Activated CD4-positive, alpha-beta memory T cell treated with anti-CD3 and anti-CD28 coated beads, Interleukin-2, amount 10 ng/mL, durations not matched to agents 7 days and 5 days (primary cell): ENCODE measurements around the gene PSMB3. TPM values are rescaled to one million over a fixed set of nuclear protein-coding genes. Genes with fewer than 3 reads are reported as not detected.

Source experiments
- CTCF ChIA-PET: fragments of 350-600 bp; sonication (Branson Sonifier 250); formaldehyde crosslinking; loops from one replicate; lab custom pipeline; 2021; ENCODE audit warnings: antibody characterized with exemption, inconsistent platforms; lab: Charles Lee
- POLR2A ChIA-PET: fragments of 350-600 bp; sonication (Branson Sonifier 250); formaldehyde crosslinking; loops from one replicate; lab custom pipeline; 2021; ENCODE audit warnings: antibody characterized with exemption; lab: Charles Lee
- DNase-seq: peaks from one replicate; pipeline ENCODE4 v3.0.0-alpha.2; 2020
- H3K27ac Mint-ChIP-seq: one replicate; pipeline ENCODE4 v1.8.0; 2021; ENCODE audit warnings: mild to moderate bottlenecking, mixed read lengths
- H3K27me3 Mint-ChIP-seq: one replicate; pipeline ENCODE4 v1.8.0; 2021; ENCODE audit warnings: mixed read lengths
- H3K36me3 Mint-ChIP-seq: one replicate; pipeline ENCODE4 v1.8.0; 2021; ENCODE audit warnings: low read depth, mixed read lengths
- H3K4me1 Mint-ChIP-seq: one replicate; pipeline ENCODE4 v1.8.0; 2021; ENCODE audit warnings: mixed read lengths
- H3K4me3 Mint-ChIP-seq: one replicate; pipeline ENCODE4 v1.8.0; 2021; ENCODE audit warnings: mild to moderate bottlenecking, mixed read lengths
- H3K9me3 Mint-ChIP-seq: one replicate; pipeline ENCODE4 v1.8.0; 2021; ENCODE audit warnings: mixed read lengths
- total RNA-seq, 2 experiments: library from RNA; stranded (reverse); gene quantifications; one replicate each; pipeline ENCODE4 v1.2.3, GENCODE V29; 2021

Gene PSMB3
- 100 to 1,000 TPM; 241 to 242 TPM for total RNA-seq

GRCh38 chr17:38752308-38753070 lies at the start of gene PSMB3:
Gene PSMB3 (plus strand): TSS chr17:38752741. CDS start chr17:38752827, 86 bp downstream.
- Mint-ChIP-seq H3K4me1 (peaks cover 47% of the 10 kb centered on the region), H3K4me3 (peak within 1 kb of the TSS; percentile 97), H3K36me3 (peaks cover 26% of the 10 kb centered on the region), H3K27me3 (peaks cover 28% of the 10 kb centered on the region), H3K27ac (peak within 1 kb of the TSS; percentile 94), H3K9me3 (no peaks in the 10 kb centered on the region)
- POLR2A ChIA-PET = interaction anchor here (0.7 to 1.6 kb wide), 18 partner anchors 9 to 402 kb away, joined by 3 to 14 read pairs (median 5); partner anchors contain the start of genes CWC25, LASP1, MLLT6 and RPL23
- CTCF ChIA-PET = interaction anchor here (0.6 to 2.4 kb wide), 9 partner anchors 17 to 401 kb away, joined by 3 to 15 read pairs (median 3); no protein-coding TSS in a partner anchor
- DNase-seq = peak; percentile 97

DNA sequence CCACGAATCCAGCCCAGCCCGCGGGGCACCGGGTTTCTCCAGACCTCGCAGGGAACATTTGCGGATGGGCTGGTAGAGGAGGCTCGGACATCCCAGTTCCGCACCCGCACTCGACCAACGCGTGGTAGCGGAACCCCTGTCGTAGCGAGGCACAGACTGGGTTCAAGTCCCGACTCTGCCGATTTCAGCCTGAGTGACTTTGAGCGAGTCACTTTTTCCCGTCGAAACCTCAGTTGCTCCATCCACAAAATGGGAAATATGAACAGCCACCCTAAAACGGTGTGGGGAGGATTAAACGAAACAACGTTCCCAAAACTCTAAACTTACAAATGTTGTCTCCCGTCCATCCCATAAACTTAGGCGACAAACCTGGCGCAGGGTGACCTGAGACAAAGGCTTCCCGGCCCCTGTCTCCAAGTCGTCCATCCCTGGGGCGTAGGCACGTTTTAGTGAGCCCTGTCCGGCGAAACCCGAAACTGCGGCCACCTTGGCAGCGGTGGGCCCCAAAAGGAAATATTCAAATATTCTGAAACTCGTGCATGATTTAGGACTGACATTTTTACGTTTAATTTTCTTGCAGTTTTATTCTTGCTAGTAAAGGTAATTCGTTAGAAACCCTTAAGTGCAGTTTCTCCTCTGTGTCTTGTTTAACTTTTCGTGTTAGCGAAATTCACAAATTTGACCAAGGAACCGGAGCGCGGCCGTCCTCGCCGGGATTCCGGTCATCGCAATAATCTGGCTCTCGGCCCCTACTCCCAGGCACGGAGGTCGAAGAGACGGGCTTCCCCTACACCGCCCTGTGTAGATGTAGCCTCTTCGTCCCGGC lies 49.4 kb upstream of the PSMB3 start:
- Mint-ChIP-seq H3K27ac (peak overlapping the region; percentile 99), H3K9me3 (no peaks in the 10 kb centered on the region), H3K36me3 (peaks cover 34% of the 10 kb centered on the region), H3K4me3 (peak overlapping the region; percentile 87), H3K27me3 (no peaks in the 10 kb centered on the region), H3K4me1 (peaks cover 47% of the 10 kb centered on the region)
- CTCF ChIA-PET = interaction anchor here (2.3 to 2.4 kb wide), 2 partner anchors 26 to 32 kb away, joined by 9 to 10 read pairs; no protein-coding TSS in a partner anchor
- POLR2A ChIA-PET = interaction anchor here (0.6 to 13.2 kb wide), 9 partner anchors 18 to 315 kb away, joined by 3 to 419 read pairs (median 15); partner anchors contain the start of genes CISD3, EPOP and PSMB3
- DNase-seq = peak; percentile 28

- Mint-ChIP-seq H3K36me3 (peaks cover 39% of the 10 kb centered on the region), H3K27me3 (no peaks in the 10 kb centered on the region)
Measured at GRCh38 chr17:38703742-38704605, 48.6 kb upstream of the PSMB3 start.

GRCh38 chr17:38704606-38705522 lies 47.7 kb upstream of the PSMB3 start, which contains the start of gene MLLT6:
Gene MLLT6 (plus strand): TSS chr17:38705273. CDS start chr17:38705633, 360 bp downstream.
- peaks cover 48% of the 10 kb centered on the region for H3K36me3 Mint-ChIP-seq
- peak; percentile 80 for DNase-seq
- peaks cover 51% of the 10 kb centered on the region for H3K4me1 Mint-ChIP-seq
- H3K27ac Mint-ChIP-seq = peak within 1 kb of the TSS; percentile 99
- H3K27me3 Mint-ChIP-seq = no peaks in the 10 kb centered on the region
- POLR2A ChIA-PET = interaction anchor here (0.7 to 13.2 kb wide), 20 partner anchors 8 to 756 kb away, joined by 3 to 419 read pairs (median 4); partner anchors contain the start of genes CDK12, CISD3, EPOP and PSMB3
- no peaks in the 10 kb centered on the region for H3K9me3 Mint-ChIP-seq
- CTCF ChIA-PET = interaction anchor here (1.2 to 2.3 kb wide), 4 partner anchors 8 to 30 kb away, joined by 4 to 9 read pairs (median 7); no protein-coding TSS in a partner anchor
- H3K4me3 Mint-ChIP-seq = peak within 1 kb of the TSS; percentile 87

More at GRCh38 chr17:38703742-38704605, 48.6 kb upstream of the PSMB3 start:
- Mint-ChIP-seq H3K4me3 (peak overlapping the region; percentile 87), H3K9me3 (no peaks in the 10 kb centered on the region), H3K4me1 (peaks cover 50% of the 10 kb centered on the region), H3K27ac (peak overlapping the region; percentile 99)
- CTCF ChIA-PET = interaction anchor here (1.2 to 2.3 kb wide), 3 partner anchors 17 to 31 kb away, joined by 4 to 9 read pairs (median 7); no protein-coding TSS in a partner anchor
- POLR2A ChIA-PET = interaction anchor here (0.6 to 13.2 kb wide), 18 partner anchors 9 to 757 kb away, joined by 3 to 419 read pairs (median 5); partner anchors contain the start of genes CDK12, CISD3, EPOP and PSMB3
- DNase-seq = peak; percentile 82

- H3K4me3 Mint-ChIP-seq = peak overlapping the region; percentile 87
- CTCF ChIA-PET = interaction anchor here (1.2 to 2.3 kb wide), 6 partner anchors 8 to 30 kb away, joined by 4 to 17 read pairs (median 7); no protein-coding TSS in a partner anchor
- H3K36me3 Mint-ChIP-seq = peaks cover 54% of the 10 kb centered on the region
- peaks cover 53% of the 10 kb centered on the region for H3K4me1 Mint-ChIP-seq
- POLR2A ChIA-PET = interaction anchor here (0.7 to 13.2 kb wide), 16 partner anchors 8 to 448 kb away, joined by 3 to 419 read pairs (median 5); partner anchors contain the start of genes CISD3, EPOP, PSMB3 and RPL23
- no peak for DNase-seq
- H3K9me3 Mint-ChIP-seq = no peaks in the 10 kb centered on the region
- peak overlapping the region; percentile 64 for H3K27ac Mint-ChIP-seq
- no peaks in the 10 kb centered on the region for H3K27me3 Mint-ChIP-seq
Measured at GRCh38 chr17:38705523-38705802, 47.1 kb upstream of the PSMB3 start.

GRCh38 chr17:38705803-38706504 lies 46.6 kb upstream of the PSMB3 start:
- H3K27me3 Mint-ChIP-seq = no peaks in the 10 kb centered on the region
- peak; percentile 27 for DNase-seq
- peak overlapping the region; percentile 94 for H3K27ac Mint-ChIP-seq
- ChIA-PET POLR2A (interaction anchor here (1.0 to 13.2 kb wide), 12 partner anchors 9 to 448 kb away, joined by 3 to 419 read pairs (median 10); partner anchors contain the start of genes CISD3, EPOP, PSMB3 and RPL23), CTCF (interaction anchor here (0.6 to 1.9 kb wide), 9 partner anchors 9 to 157 kb away, joined by 3 to 17 read pairs (median 7); partner anchors contain the start of gene EPOP)
- peaks cover 59% of the 10 kb centered on the region for H3K36me3 Mint-ChIP-seq
- no peaks in the 10 kb centered on the region for H3K9me3 Mint-ChIP-seq
- H3K4me3 Mint-ChIP-seq = peak overlapping the region; percentile 87
- H3K4me1 Mint-ChIP-seq = peaks cover 53% of the 10 kb centered on the region

- H3K9me3 Mint-ChIP-seq = no peaks in the 10 kb centered on the region
- H3K4me3 Mint-ChIP-seq = peak overlapping the region; percentile 87
- H3K27ac Mint-ChIP-seq = peak overlapping the region; percentile 94
- peaks cover 53% of the 10 kb centered on the region for H3K4me1 Mint-ChIP-seq
- POLR2A ChIA-PET = interaction anchor here (0.7 to 13.2 kb wide), 9 partner anchors 10 to 163 kb away, joined by 3 to 419 read pairs (median 11); partner anchors contain the start of genes CISD3, EPOP, LASP1 and PSMB3
- CTCF ChIA-PET = interaction anchor here (0.6 to 1.9 kb wide), 9 partner anchors 10 to 157 kb away, joined by 3 to 17 read pairs (median 5); partner anchors contain the start of gene EPOP
- peaks cover 66% of the 10 kb centered on the region for H3K36me3 Mint-ChIP-seq
- peak; percentile 29 for DNase-seq
- H3K27me3 Mint-ChIP-seq = no peaks in the 10 kb centered on the region
Measured at GRCh38 chr17:38706505-38707216, 45.9 kb upstream of the PSMB3 start.

- H3K36me3 Mint-ChIP-seq = peaks cover 68% of the 10 kb centered on the region
Measured at GRCh38 chr17:38707678-38708351, 44.7 kb upstream of the PSMB3 start.

More at GRCh38 chr17:38707678-38708351, 44.7 kb upstream of the PSMB3 start:
- ChIA-PET POLR2A (interaction anchor here (0.9 to 13.2 kb wide), 3 partner anchors 14 to 31 kb away, joined by 3 to 419 read pairs (median 52); partner anchors contain the start of gene CISD3), CTCF (interaction anchor here (1.0 to 1.5 kb wide), 3 partner anchors 20 to 30 kb away, joined by 3 to 5 read pairs (median 3); no protein-coding TSS in a partner anchor)
- peak overlapping the region; percentile 87 for H3K4me3 Mint-ChIP-seq
- H3K27ac Mint-ChIP-seq = peak overlapping the region; percentile 94
- no peak for DNase-seq
- peaks cover 59% of the 10 kb centered on the region for H3K4me1 Mint-ChIP-seq
- no peaks in the 10 kb centered on the region for H3K9me3 Mint-ChIP-seq
- H3K27me3 Mint-ChIP-seq = no peaks in the 10 kb centered on the region
